Omental fat pad (tissue), 4 donors: ENCODE results near the gene ADGRD1. TPM values are rescaled to one million over a fixed set of nuclear protein-coding genes. Genes with fewer than 3 reads are reported as not detected.

Experiments used
- ATAC-seq: fragments of 150-250 bp; one replicate; pipeline ENCODE4 v1.9.1; 2016; ENCODE audit warnings: mild to moderate bottlenecking, moderate library complexity; ENCODE audit not compliant: low FRiP score
- DNase-seq: peaks from one replicate; pipeline ENCODE4 v3.0.0-alpha.2; 2019; ENCODE audit warnings: low spot score
- CTCF ChIP-seq, 3 donors: fragments of 450-650 bp; IDR thresholded peaks; one replicate each; pipeline ENCODE4 v1.5.1; 2016 to 2017; ENCODE audit warnings: antibody characterized with exemption in 3 of 3, mild to moderate bottlenecking in 3 of 3, moderate library complexity in 2 of 3
- total RNA-seq, 4 donors: library from RNA; depleted of rRNA; stranded (reverse); fragments of >200 nt; gene quantifications; one replicate each; pipeline ENCODE4 v1.1.0, GENCODE V29; 2016

The ADGRD1 gene
- total RNA-seq, 4 donors from 2014 or later = 34.3 to 98.6 (median 52.4) TPM

GRCh38 chr12:131051155-131051473 lies 97.4 kb downstream of the ADGRD1 start:
- no peak for TF ChIP-seq CTCF (IDR thresholded peaks at IDR 0.05)
- ATAC-seq (no peak), DNase-seq (no peak)

DNA sequence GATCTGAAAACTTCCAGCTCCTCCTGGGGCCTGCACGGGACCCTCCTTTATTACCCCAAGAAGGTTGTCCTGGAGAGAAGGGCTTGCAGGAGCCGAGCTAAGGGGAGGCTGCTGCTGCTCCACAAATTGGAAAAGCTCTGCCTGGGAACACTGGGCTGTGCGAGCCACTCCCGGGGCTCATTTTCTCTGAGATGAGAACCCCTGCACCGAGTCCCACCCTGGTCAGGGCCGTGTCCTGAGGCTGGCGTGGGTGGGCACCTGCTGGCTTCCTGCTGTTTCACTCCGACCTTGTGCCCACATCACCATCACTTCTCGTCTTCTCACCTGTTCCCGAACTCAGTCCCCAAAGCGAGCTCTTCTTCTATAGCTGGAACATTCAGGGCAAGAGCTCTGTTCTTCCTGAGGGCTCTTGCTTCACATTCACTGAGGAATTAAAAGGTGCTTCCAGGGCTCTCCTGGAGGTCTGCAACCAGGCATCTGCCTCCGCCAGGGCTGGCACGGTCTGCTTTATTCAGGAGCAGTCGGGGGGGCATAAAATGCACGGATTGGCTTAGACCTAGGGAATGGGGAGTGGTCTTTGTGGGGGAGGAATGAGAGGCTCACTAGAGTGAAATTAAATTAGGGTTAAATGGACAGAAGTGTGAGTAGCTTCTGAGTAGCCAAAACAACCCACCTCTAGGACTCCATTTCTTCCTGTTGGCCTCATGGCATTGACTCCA lies 98.5 kb downstream of the ADGRD1 start:
- ATAC-seq (no peak), DNase-seq (no peak)
- TF ChIP-seq CTCF (IDR thresholded peaks at IDR 0.05) = no peak

DNA sequence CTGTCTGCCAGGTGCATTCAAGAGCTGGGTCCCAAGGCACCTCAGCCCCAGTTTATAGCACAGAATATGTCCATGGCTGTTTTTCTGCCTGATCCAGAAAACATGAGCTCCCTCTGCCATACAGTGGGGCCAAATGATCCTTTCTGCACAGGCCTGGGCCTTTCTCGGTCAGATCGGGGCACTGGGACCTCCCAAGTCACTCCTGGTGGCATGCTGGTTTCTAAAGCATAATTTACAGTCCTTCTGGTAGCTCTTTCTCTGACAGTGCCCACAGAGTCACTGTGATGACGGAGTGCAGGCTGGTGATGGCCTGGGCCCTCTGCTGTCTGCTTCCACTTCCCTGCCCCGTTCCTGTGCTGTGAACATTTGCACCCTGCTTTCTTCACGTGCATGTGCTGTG lies 99.2 kb downstream of the ADGRD1 start:
- TF ChIP-seq CTCF (IDR thresholded peaks at IDR 0.05) = no peak
- ATAC-seq (no peak), DNase-seq (no peak)

DNA sequence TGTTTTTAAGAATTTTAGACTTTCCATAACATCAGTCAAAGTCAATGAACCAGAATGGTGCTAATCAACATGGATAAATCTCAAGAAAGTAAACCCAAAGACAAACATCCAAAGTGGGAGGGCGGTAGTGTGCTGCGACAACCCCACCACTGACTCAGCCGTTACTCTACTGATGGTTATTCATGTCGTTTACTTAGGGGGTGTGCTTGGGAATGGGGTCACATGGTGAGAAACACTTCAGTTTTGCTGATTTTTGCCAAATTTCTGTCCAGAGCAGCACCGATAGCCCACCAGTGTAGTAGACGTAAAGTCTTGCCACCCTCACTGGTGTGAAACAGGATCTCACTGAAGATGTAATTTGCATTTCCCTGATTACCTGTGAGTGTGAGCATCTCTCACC lies 99.9 kb downstream of the ADGRD1 start:
- no peak for TF ChIP-seq CTCF (IDR thresholded peaks at IDR 0.05)
- DNase-seq = no peak
- ATAC-seq = no peak

- DNase-seq (no peak), ATAC-seq (no peak)
Observed at GRCh38 chr12:131054345-131055092, 100.8 kb downstream of the ADGRD1 start.

GRCh38 chr12:131055093-131055465 lies 101.4 kb downstream of the ADGRD1 start:
- ATAC-seq = no peak
- DNase-seq = no peak
- TF ChIP-seq CTCF (IDR thresholded peaks at IDR 0.05) = no peak

More at GRCh38 chr12:131054345-131055092, 100.8 kb downstream of the ADGRD1 start:
- TF ChIP-seq CTCF (IDR thresholded peaks at IDR 0.05) = no peak
